GM12878 (cell line): Measurements from ENCODE around the gene MS4A14. TPM values are rescaled to one million over a fixed set of nuclear protein-coding genes. Genes with fewer than 3 reads are reported as not detected.

Experiments
- ATAC-seq: fragments of 200-7000 bp; cut with Tn5 transposase; 3 replicates; pipeline ENCODE4 v1.9.1; 2020; ENCODE audit warnings: mild to moderate bottlenecking, moderate library complexity
- Bru-seq: library from RNA; stranded (reverse); fragments of 400-500 nt; gene quantifications from one replicate; lab custom pipeline; 2021; lab: Mats Ljungman, UMichigan
- BruChase-seq, 2 experiments: library from RNA; stranded (reverse); fragments of 400-500 nt; gene quantifications; one replicate each; lab custom pipeline; 2021; lab: Mats Ljungman, UMichigan
- BruUV-seq: library from RNA; stranded (reverse); fragments of 400-500 nt; replicated peaks from 2 replicates; lab custom pipeline; 2021; lab: Mats Ljungman, UMichigan
- CTCF ChIA-PET: fragments of 300-600 bp; sonication (Branson Sonifier 250); formaldehyde crosslinking; extraction: SDS; loops from one replicate; lab custom pipeline; 2021; ENCODE audit warnings: inconsistent platforms; lab: Yijun Ruan, JAX
- POLR2A ChIA-PET: fragments of 350-600 bp; formaldehyde crosslinking; extraction: SDS; loops from one replicate; lab custom pipeline; 2021; ENCODE audit warnings: inconsistent platforms; lab: Charles Lee
- RAD21 ChIA-PET: fragments of 300-600 bp; sonication (Branson Sonifier 250); formaldehyde crosslinking; loops from one replicate; lab custom pipeline; 2023; ENCODE audit warnings: antibody characterized with exemption; ENCODE audit not compliant: unreplicated experiment; lab: Charles Lee
- SMC1A ChIA-PET: fragments of 300-600 bp; sonication (Branson Sonifier 250); formaldehyde crosslinking; loops from one replicate; lab custom pipeline; 2023; ENCODE audit not compliant: unreplicated experiment, uncharacterized antibody; lab: Charles Lee
- DNase-seq: peaks from one replicate; pipeline ENCODE4 v3.0.0-alpha.2; 2011; ENCODE audit warnings: low read depth, low spot score
- FAIRE-seq: peaks from 3 replicates; lab custom pipeline; 2011; peaks lifted over from hg19 to GRCh38; lab: Jason Lieb, UNC
- H2AFZ ChIP-seq: 2 replicates; pipeline ENCODE4 v1.6.0; 2011; ENCODE audit warnings: low read depth, low read length, control low read depth; ENCODE audit not compliant: control insufficient read depth
- H3K27ac ChIP-seq: 2 replicates; pipeline ENCODE4 v1.5.1; 2011; ENCODE audit warnings: control low read depth; ENCODE audit not compliant: control insufficient read depth, insufficient read depth
- H3K27me3 ChIP-seq, 2 experiments: replicated peaks in 1 of 2; 2 replicates each; pipeline versions ENCODE4 v1.6.0 to v1.6.1; 2011; ENCODE audit warnings: low read length in 1 of 2; ENCODE audit not compliant: control insufficient read depth in 2 of 2, insufficient read depth in 2 of 2
- H3K36me3 ChIP-seq, 2 experiments: 2 replicates each; pipeline ENCODE4 v1.5.1; 2011; ENCODE audit warnings: low read length in 1 of 2; ENCODE audit not compliant: control insufficient read depth in 2 of 2, insufficient read depth in 2 of 2
- H3K4me1 ChIP-seq: 2 replicates; pipeline ENCODE4 v1.6.1; 2011; ENCODE audit warnings: mild to moderate bottlenecking, low read length, moderate library complexity, mixed read lengths; ENCODE audit not compliant: control insufficient read depth, insufficient read depth
- H3K4me2 ChIP-seq: 2 replicates; pipeline ENCODE4 v1.6.0; 2011; ENCODE audit warnings: control low read depth; ENCODE audit not compliant: control insufficient read depth, insufficient read depth
- H3K4me3 ChIP-seq: fragments of 200-600 bp; sonication (generic); 2 replicates; pipeline ENCODE4 v1.5.1; 2016
- H3K79me2 ChIP-seq: 2 replicates; pipeline ENCODE4 v1.6.0; 2011; ENCODE audit warnings: low read length; ENCODE audit not compliant: control insufficient read depth, insufficient read depth
- H3K9ac ChIP-seq: 2 replicates; pipeline ENCODE4 v1.8.0; 2011; ENCODE audit warnings: low read length, control low read depth, mixed read lengths; ENCODE audit not compliant: control insufficient read depth, insufficient read depth
- H3K9me3 ChIP-seq: replicated peaks from 3 replicates; pipeline ENCODE4 v1.5.1; 2011; ENCODE audit warnings: mild to moderate bottlenecking, low read length; ENCODE audit not compliant: control insufficient read depth, insufficient read depth
- H4K20me1 ChIP-seq: 2 replicates; pipeline ENCODE4 v1.6.0; 2011; ENCODE audit not compliant: control insufficient read depth, insufficient read depth
- CEBPZ ChIP-seq: fragments of 150-350 bp; IDR thresholded peaks from 2 replicates; pipeline ENCODE4 v1.6.1; 2016; ENCODE audit warnings: low read depth, low read length
- FOXM1 ChIP-seq: IDR thresholded peaks from 2 replicates; pipeline ENCODE4 v1.6.1; 2012; ENCODE audit warnings: low read depth, mild to moderate bottlenecking, inconsistent platforms, low read length, moderate library complexity
- RCOR1 ChIP-seq: conservative IDR thresholded peaks from 2 replicates; pipeline ENCODE4 v1.6.1; 2012; ENCODE audit warnings: low read depth, low read length, improper control_type of control experiment
- SKIL ChIP-seq: fragments of 450-650 bp; IDR thresholded peaks from 2 replicates; pipeline ENCODE4 v1.6.1; 2017; ENCODE audit warnings: mild to moderate bottlenecking, low read depth, inconsistent platforms; ENCODE audit not compliant: poor library complexity, severe bottlenecking
- SMARCA5 ChIP-seq: fragments of 450-650 bp; IDR thresholded peaks from 2 replicates; pipeline ENCODE4 v1.6.1; 2017; ENCODE audit warnings: mild to moderate bottlenecking
- ZNF274 ChIP-seq: IDR thresholded peaks from one replicate; pipeline ENCODE4 v1.8.0; 2011; ENCODE audit not compliant: insufficient read length, insufficient read depth
- ZNF592 ChIP-seq: fragments of 450-650 bp; IDR thresholded peaks from 2 replicates; pipeline ENCODE4 v1.6.1; 2017; ENCODE audit warnings: mild to moderate bottlenecking, moderate library complexity
- WGBS: methylation state at CpG from one replicate; pipeline ENCODE4 v1.1.6; 2016; ENCODE audit warnings: low lambda C conversion rate; ENCODE audit not compliant: insufficient replicate concordance, insufficient coverage; ENCODE audit errors: missing lambda C conversion rate; 5-methylcytosine and 5-hydroxymethylcytosine counted together
- in situ Hi-C: fragments of 300-500 bp; cut with MboI; formaldehyde crosslinking; loops from 9 replicates; pipeline ENCODE4 v1.14.3; 2018; ENCODE audit warnings: mixed read lengths
- intact Hi-C: fragments of 100-400 bp; cut with micrococcal nuclease; formaldehyde crosslinking; loops from one replicate; pipeline ENCODE4 v1.14.2; 2022; ENCODE audit not compliant: unreplicated experiment
- long read RNA-seq, 2 experiments: library from polyadenylated mRNA; unstranded; transcript quantifications; one replicate each; pipeline ENCODE4 v2.0.0, GENCODE V29; 2019 to 2020
- polyA minus RNA-seq, 3 experiments: library from RNA; depleted of rRNA, polyadenylated mRNA; stranded (reverse); fragments of >200 nt; gene quantifications; 2 replicates each; pipeline ENCODE4 v1.2.3, GENCODE V29; 2011
- polyA plus RNA-seq, 11 experiments: library from polyadenylated mRNA; depleted of rRNA in 4 of 11; unstranded in 6 of 11; stranded (reverse) in 5 of 11; fragments of >200 nt; fragmentation: Nextera tagmentation in 4 of 11; fragmentation: Illumina TruSeq in 1 of 11; extraction: Ambion mirVana in 4 of 11; extraction: Trizol in 1 of 11; gene quantifications; 1 replicate in 1 of 11; 2 replicates in 10 of 11; pipeline versions ENCODE4 v1.2.1 to v1.2.3, GENCODE V29; 2011 to 2016; ENCODE audit warnings: inconsistent platforms in 2 of 11, missing spikeins in 2 of 11, low read depth in 1 of 11
- total RNA-seq, 4 experiments: library from RNA; depleted of rRNA in 3 of 4; stranded (reverse); fragments of >200 nt in 3 of 4; fragmentation: Illumina TruSeq in 1 of 4; extraction: Trizol in 1 of 4; gene quantifications; 2 replicates each; pipeline versions ENCODE4 v1.2.1 to v1.2.3, GENCODE V29; 2013 to 2021

The MS4A14 gene
- 8.1 and 12.0 TPM in 2 replicates for total RNA-seq (2013; cell fraction: nucleolus; rRNA removed)
- total RNA-seq (2014; rRNA removed) = 0.11 and 0.40 TPM in 2 replicates
- total RNA-seq (2014; rRNA removed; fragmentation: Illumina TruSeq; extraction: Trizol) = 0.40 and 0.60 TPM in 2 replicates
- total RNA-seq (2021) = 0.77 and 1.0 TPM in 2 replicates
- polyA plus RNA-seq (2011; ENCODE audit: low read depth) = 0.85 TPM
- 1.0 and 1.7 TPM in 2 replicates for polyA plus RNA-seq (2011; rRNA removed)
- 0.32 and 0.36 TPM in 2 replicates for polyA plus RNA-seq (2011; cell fraction: cytosol; rRNA removed)
- 3.1 and 4.8 TPM in 2 replicates for polyA plus RNA-seq (2011; cell fraction: nucleus; rRNA removed)
- polyA plus RNA-seq (2012) = 1.1 and 2.1 TPM in 2 replicates
- 0.81 and 0.89 TPM in 2 replicates for polyA plus RNA-seq (2014; fragmentation: Illumina TruSeq; extraction: Trizol)
- under 1 TPM; 0.13 to 0.18 TPM for polyA plus RNA-seq (2014; fragmentation: Nextera tagmentation; extraction: Ambion mirVana)
- 0.38 and 0.72 TPM in 2 replicates for polyA plus RNA-seq (2014; rRNA removed)
- polyA plus RNA-seq (2016; fragmentation: Nextera tagmentation; extraction: Ambion mirVana) = under 1 TPM in 1 of 2 experiments, not detected in 1; 0.63 TPM
- 0.46 and 0.73 TPM in 2 replicates for polyA minus RNA-seq (2011; rRNA and poly(A)+ RNA removed)
- polyA minus RNA-seq (2011; cell fraction: cytosol; rRNA and poly(A)+ RNA removed) = not detected in 2 replicates
- polyA minus RNA-seq (2011; cell fraction: nucleus; rRNA and poly(A)+ RNA removed) = 0.77 and 2.3 TPM in 2 replicates
- percentile 48 among the genes with signal in this experiment for Bru-seq, nascent RNA
- percentile 43 among the genes with signal in this experiment for BruChase-seq, experiment 1, labeled RNA remaining after a 6-hour chase
- BruChase-seq, experiment 2, labeled RNA remaining after a 2-hour chase = percentile 46 among the genes with signal in this experiment
- long read RNA-seq, experiment 1 = 0 reads
- long read RNA-seq, experiment 2, partial matches to known transcripts = 0 of 3 reads
- long read RNA-seq, experiment 2, other reads (novel, unspliced or antisense) = 3 of 3 reads

GRCh38 chr11:60396382-60396781 is at the start of gene MS4A14:
MS4A14 (plus strand) TSS chr11:60396459; CDS start chr11:60396579, 120 bp downstream.
- Histone ChIP-seq H4K20me1 (no peaks in the 10 kb centered on the region), H3K9me3 (peaks cover 3% of the 10 kb centered on the region; the same call in 2 of the 3 replicates), H3K4me1 (peaks cover 16% of the 10 kb centered on the region), H3K27me3 (no peaks in the 10 kb centered on the region), H3K4me2 (peak within 1 kb of the TSS; percentile 26), H3K4me3 (no peak within 1 kb of the TSS), H3K79me2 (no peaks in the 10 kb centered on the region), H3K9ac (no peak within 1 kb of the TSS), H3K27ac (peak within 1 kb of the TSS; percentile 53), H3K36me3 (no peaks in the 10 kb centered on the region), H2AFZ (peak within 1 kb of the TSS; percentile 51; the same call in 1 of the 2 replicates)
- ChIA-PET CTCF (interaction anchor here (1.1 to 3.1 kb wide), 5 partner anchors 10 to 75 kb away, joined by 4 to 16 read pairs (median 10); partner anchors contain the start of gene MS4A7), SMC1A (interaction anchor here (0.8 to 2.6 kb wide), 11 partner anchors 8 to 91 kb away, joined by 3 to 15 read pairs (median 5); partner anchors contain the start of genes MS4A1 and MS4A7), POLR2A (interaction anchor here (1.0 kb wide), 1 partner anchor 13 kb away, joined by 3 read pairs; no protein-coding TSS in a partner anchor), RAD21 (interaction anchor here (0.8 to 1.2 kb wide), 2 partner anchors 34 to 60 kb away, joined by 3 read pairs; partner anchors contain the start of gene MS4A1)
- in situ Hi-C loops (no loop called here), intact Hi-C loops (no loop called here)
- ATAC-seq (peak; percentile 26; the same call in 2 of the 3 replicates), FAIRE-seq (no peak), DNase-seq (no peak)
- no TSS peak for BruUV-seq
- 47% methylated on average over 3 of the region's 3 CpGs for WGBS
- TF ChIP-seq CEBPZ (no peak), RCOR1 (no peak), FOXM1 (no peak), ZNF274 (no peak), SMARCA5 (no peak), ZNF592 (no peak), SKIL (no peak)
